ENCODE measurements around the gene FARS2. TPM values are rescaled to one million over a fixed set of nuclear protein-coding genes. Genes with fewer than 3 reads are reported as not detected.

Gene FARS2
- total RNA-seq, 1 donor, result 29.8 TPM

- TF ChIP-seq CTCF (IDR thresholded peaks at IDR 0.05; ENCODE audit: insufficient read depth, low read depth, low read length), result no peak
- no peak for DNase-seq (ENCODE audit: low read depth)
- no peak overlapping the region for H3K4me3 ChIP-seq (ENCODE audit: low read depth, low read length)
These were observed 457.1 kb downstream of the FARS2 start for GRCh38 chr6:5718231-5718947.

DNA sequence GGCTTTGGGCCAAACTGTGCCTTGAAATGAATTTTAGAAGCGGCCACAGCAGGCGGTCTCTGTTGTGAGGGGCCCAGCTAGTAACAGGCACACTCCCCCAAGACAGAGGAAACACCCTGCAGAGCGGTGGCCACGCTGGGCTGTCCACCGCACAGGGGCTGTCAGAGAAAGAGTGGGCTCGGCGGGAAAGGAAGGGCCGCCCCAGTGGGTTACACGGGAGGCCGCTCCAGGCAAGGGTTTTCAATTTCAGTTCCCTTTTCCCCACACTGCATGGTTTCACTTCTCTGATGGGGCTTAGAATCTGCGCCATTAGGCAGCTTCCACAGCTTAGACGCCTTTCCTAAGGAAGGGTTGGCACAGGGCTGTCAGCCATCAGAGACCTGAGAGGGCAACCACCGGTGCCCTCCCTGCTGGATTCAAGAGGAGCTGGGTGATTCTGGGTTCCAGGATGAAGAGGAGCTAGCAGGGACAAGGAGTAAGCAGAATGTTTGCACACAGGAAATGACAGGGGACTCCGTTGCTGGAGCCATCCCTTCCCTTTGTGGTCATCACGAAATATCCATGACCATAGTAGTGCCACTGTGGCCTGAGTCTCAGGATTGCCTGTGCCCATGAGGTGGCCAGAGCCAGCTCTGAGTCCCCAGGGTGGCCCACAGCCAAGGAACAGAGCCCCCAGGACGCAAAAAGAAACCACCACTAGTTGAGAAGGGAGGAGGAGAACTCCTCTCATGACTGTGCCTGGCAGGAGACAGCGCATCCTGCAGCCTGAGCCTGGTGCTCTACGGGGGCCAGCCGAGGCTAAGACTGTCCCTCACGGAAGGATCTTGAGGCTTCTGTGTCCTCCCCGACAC lies 462.8 kb downstream of the FARS2 start:
- no peak for DNase-seq (ENCODE audit: low read depth)
- H3K4me3 ChIP-seq (ENCODE audit: low read depth, low read length), result no peak overlapping the region
- TF ChIP-seq CTCF (IDR thresholded peaks at IDR 0.05; ENCODE audit: insufficient read depth, low read depth, low read length), result no peak

DNA sequence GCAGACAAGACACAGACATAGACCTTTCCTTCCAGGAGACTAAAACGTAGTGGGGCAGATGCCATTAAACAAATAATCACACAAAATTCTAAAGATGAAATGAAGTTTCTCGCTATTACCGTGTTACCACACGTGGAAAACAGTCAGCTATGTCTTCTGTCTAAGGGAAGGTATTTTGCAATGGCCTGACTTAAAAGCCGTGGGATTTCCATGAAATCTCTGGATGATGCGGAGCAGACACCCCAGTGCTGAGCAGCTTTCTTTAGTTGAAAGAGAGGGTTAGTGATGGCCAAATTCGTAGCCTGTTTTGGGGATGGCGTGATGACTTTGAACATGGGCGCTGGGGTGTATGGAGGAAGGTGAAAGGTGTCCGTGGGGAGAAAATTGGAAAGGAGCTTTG lies 463.6 kb downstream of the FARS2 start:
- DNase-seq (ENCODE audit: low read depth), result no peak
- no peak overlapping the region for H3K4me3 ChIP-seq (ENCODE audit: low read depth, low read length)
- no peak for TF ChIP-seq CTCF (IDR thresholded peaks at IDR 0.05; ENCODE audit: insufficient read depth, low read depth, low read length)

- no peak for TF ChIP-seq CTCF (IDR thresholded peaks at IDR 0.05; ENCODE audit: insufficient read depth, low read depth, low read length)
- no peak overlapping the region for H3K4me3 ChIP-seq (ENCODE audit: low read depth, low read length)
- DNase-seq (ENCODE audit: low read depth), result peak; percentile 4
These were observed 465.8 kb downstream of the FARS2 start for GRCh38 chr6:5726976-5727718.

GRCh38 chr6:5728351-5729079 lies 467.2 kb downstream of the FARS2 start:
- TF ChIP-seq CTCF (IDR thresholded peaks at IDR 0.05; ENCODE audit: insufficient read depth, low read depth, low read length), result no peak
- DNase-seq (ENCODE audit: low read depth), result no peak
- no peak overlapping the region for H3K4me3 ChIP-seq (ENCODE audit: low read depth, low read length)

DNA sequence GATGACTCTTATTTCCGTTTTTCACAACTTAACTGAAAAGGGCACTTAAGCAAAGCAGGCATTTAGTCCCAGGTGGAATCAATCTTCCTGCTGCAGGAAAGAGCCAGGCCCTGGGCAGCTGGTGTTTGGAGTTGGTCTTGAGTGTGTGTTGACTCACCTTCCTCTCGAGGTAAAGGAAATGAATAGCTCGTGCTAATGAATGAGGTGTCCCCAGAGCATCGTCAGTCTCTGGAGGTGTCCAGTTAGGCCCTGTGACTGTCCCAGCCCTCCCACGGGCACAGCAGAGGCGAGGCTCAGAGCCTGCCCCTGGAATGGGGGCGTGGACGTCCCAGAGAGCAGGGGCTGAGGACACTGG lies 467.7 kb downstream of the FARS2 start:
- no peak for TF ChIP-seq CTCF (IDR thresholded peaks at IDR 0.05; ENCODE audit: insufficient read depth, low read depth, low read length)
- H3K4me3 ChIP-seq (ENCODE audit: low read depth, low read length), result no peak overlapping the region
- DNase-seq (ENCODE audit: low read depth), result no peak

Data from fibroblast of villous mesenchyme (primary cell).